PC-9 (cell line): ENCODE measurements around the gene WDR5. TPM values are rescaled to one million over a fixed set of nuclear protein-coding genes. Genes with fewer than 3 reads are reported as not detected.

Source experiments
- BruUV-seq: library from RNA; stranded (reverse); fragments of 400-500 nt; replicated peaks from 2 replicates; lab custom pipeline; 2021; lab: Mats Ljungman, UMichigan
- CTCF ChIA-PET: fragments of 300-600 bp; sonication (Branson Sonifier 250); formaldehyde crosslinking; loops from one replicate; lab custom pipeline; 2022; ENCODE audit warnings: antibody characterized with exemption; lab: Charles Lee
- POLR2A ChIA-PET: fragments of 300-600 bp; sonication (Branson Sonifier 250); formaldehyde crosslinking; loops from one replicate; lab custom pipeline; 2022; ENCODE audit warnings: antibody characterized with exemption; ENCODE audit not compliant: unreplicated experiment; lab: Charles Lee
- DNase-seq, 2 experiments: peaks; one replicate each; pipeline versions ENCODE4 v3.0.0 to v3.0.0-alpha.2; 2015 to 2022; ENCODE audit warnings: mixed read lengths in 1 of 2
- H2AFZ ChIP-seq: fragments of 200-600 bp; sonication (generic); 2 replicates; pipeline ENCODE4 v1.8.1; 2017; ENCODE audit warnings: antibody characterized with exemption
- H3F3A ChIP-seq: fragments of 200-600 bp; sonication (generic); 2 replicates; pipeline ENCODE4 v1.8.1; 2017; ENCODE audit warnings: antibody characterized with exemption, mild to moderate bottlenecking, low read depth; ENCODE audit not compliant: insufficient read depth
- H3K27ac ChIP-seq: fragments of 200-600 bp; sonication (generic); 2 replicates; pipeline ENCODE4 v1.6.1; 2016; ENCODE audit warnings: mixed run types
- H3K27me3 ChIP-seq: fragments of 200-600 bp; sonication (generic); 2 replicates; pipeline ENCODE4 v1.6.1; 2016; ENCODE audit warnings: low read depth, mixed run types; ENCODE audit not compliant: insufficient read depth
- H3K36me3 ChIP-seq: fragments of 200-600 bp; sonication (generic); 2 replicates; pipeline ENCODE4 v1.6.1; 2016; ENCODE audit warnings: low read depth, mixed run types
- H3K4me1 ChIP-seq: fragments of 200-600 bp; sonication (generic); replicated peaks from 2 replicates; pipeline ENCODE4 v1.6.1; 2016; ENCODE audit warnings: mixed run types; ENCODE audit not compliant: insufficient read depth
- H3K4me2 ChIP-seq: fragments of 200-600 bp; sonication (generic); 2 replicates; pipeline ENCODE4 v1.6.1; 2017; ENCODE audit warnings: mixed run types
- H3K4me3 ChIP-seq: fragments of 200-600 bp; sonication (generic); 2 replicates; pipeline ENCODE4 v1.6.1; 2016; ENCODE audit warnings: mixed run types
- H3K79me2 ChIP-seq: fragments of 200-600 bp; sonication (generic); 2 replicates; pipeline ENCODE4 v1.6.1; 2017; ENCODE audit warnings: low read depth, mixed run types
- H3K9me2 ChIP-seq: fragments of 200-600 bp; sonication (generic); 2 replicates; pipeline ENCODE4 v1.8.1; 2017; ENCODE audit warnings: mild to moderate bottlenecking; ENCODE audit not compliant: insufficient read depth
- H3K9me3 ChIP-seq: fragments of 200-600 bp; sonication (generic); 2 replicates; pipeline ENCODE4 v1.8.1; 2016; ENCODE audit warnings: low read depth; ENCODE audit not compliant: insufficient read depth
- H4K20me1 ChIP-seq: fragments of 200-600 bp; sonication (generic); 2 replicates; pipeline ENCODE4 v1.8.1; 2017; ENCODE audit not compliant: insufficient read depth
- CTCF ChIP-seq: fragments of 200-600 bp; sonication (generic); conservative IDR thresholded peaks from 2 replicates; pipeline ENCODE4 v1.6.1; 2017; ENCODE audit warnings: mixed run types, antibody characterized with exemption, mild to moderate bottlenecking, moderate library complexity
- EZH2 ChIP-seq: fragments of 200-600 bp; sonication (generic); IDR thresholded peaks from 2 replicates; pipeline ENCODE4 v1.8.0; 2017; ENCODE audit warnings: antibody characterized with exemption, low read depth
- intact Hi-C: fragments of 100-400 bp; cut with micrococcal nuclease; formaldehyde crosslinking; loops from one replicate; pipeline ENCODE4 v1.10.0; 2022; ENCODE audit not compliant: unreplicated experiment
- total RNA-seq: library from RNA; stranded (reverse); gene quantifications from 2 replicates; pipeline ENCODE4 v1.2.3, GENCODE V29; 2021

Gene WDR5
- total RNA-seq, 1 experiment from 2014 or later = 53.4 TPM

GRCh38 chr9:134167530-134167931 is 31.6 kb downstream of the WDR5 start:
- no TSS peak for BruUV-seq
- Histone ChIP-seq H4K20me1 (no peaks in the 10 kb centered on the region), H2AFZ (no peak overlapping the region), H3K4me3 (no peak overlapping the region), H3K4me2 (no peak overlapping the region), H3K27me3 (no peaks in the 10 kb centered on the region), H3K9me2 (no peaks in the 10 kb centered on the region), H3K27ac (no peak overlapping the region), H3F3A (peaks cover 15% of the 10 kb centered on the region; the same call in 1 of the 2 replicates), H3K4me1 (peaks cover 6% of the 10 kb centered on the region), H3K36me3 (no peaks in the 10 kb centered on the region), H3K79me2 (0 out of 2 replicates have a peak, but pooled peaks cover 6% of the 10 kb centered on the region), H3K9me3 (no peaks in the 10 kb centered on the region)
- DNase-seq = peak in 1 of 2 experiments; percentile 38
- intact Hi-C loops = no loop called here
- POLR2A ChIA-PET = no interaction called here
- TF ChIP-seq EZH2 (no peak), CTCF (no peak)
- CTCF ChIA-PET = no interaction called here

- DNase-seq = no peak
- Histone ChIP-seq H3F3A (peaks cover 7% of the 10 kb centered on the region; the same call in 1 of the 2 replicates), H3K36me3 (no peaks in the 10 kb centered on the region), H3K79me2 (0 out of 2 replicates have a peak, but pooled peaks cover 6% of the 10 kb centered on the region), H3K9me3 (no peaks in the 10 kb centered on the region), H3K9me2 (no peaks in the 10 kb centered on the region), H3K27me3 (no peaks in the 10 kb centered on the region), H4K20me1 (no peaks in the 10 kb centered on the region), H3K4me2 (no peak overlapping the region), H3K27ac (no peak overlapping the region), H3K4me3 (no peak overlapping the region), H3K4me1 (peaks cover 6% of the 10 kb centered on the region), H2AFZ (no peak overlapping the region)
- ChIA-PET POLR2A (no interaction called here), CTCF (interaction anchor here (0.6 to 0.8 kb wide), 3 partner anchors 239 to 388 kb away, joined by 3 to 9 read pairs (median 3); no protein-coding TSS in a partner anchor)
- no TSS peak for BruUV-seq
- TF ChIP-seq CTCF (no peak; the same call in 1 of the 2 replicates), EZH2 (no peak)
- intact Hi-C loops = no loop called here
Observed at GRCh38 chr9:134168757-134169550, 33.1 kb downstream of the WDR5 start.

- no peak overlapping the region for H3K27ac ChIP-seq
- no peaks in the 10 kb centered on the region for H3K9me3 ChIP-seq
- H3K27me3 ChIP-seq = no peaks in the 10 kb centered on the region
- H3K79me2 ChIP-seq = 0 out of 2 replicates have a peak, but pooled peaks cover 6% of the 10 kb centered on the region
- H3K36me3 ChIP-seq = no peaks in the 10 kb centered on the region
- TF ChIP-seq CTCF = no peak
- no peak for TF ChIP-seq EZH2
- H4K20me1 ChIP-seq = no peaks in the 10 kb centered on the region
- no peak overlapping the region for H3K4me2 ChIP-seq
- ChIA-PET CTCF (interaction anchor here (0.6 to 0.7 kb wide), 3 partner anchors 156 to 389 kb away, joined by 3 to 9 read pairs (median 7); no protein-coding TSS in a partner anchor), POLR2A (no interaction called here)
- H3K4me1 ChIP-seq = peaks cover 6% of the 10 kb centered on the region
- no peak overlapping the region for H2AFZ ChIP-seq
- no peak for DNase-seq
- intact Hi-C loops = loop anchor here (1.0 kb wide), 2 partner anchors 242 to 273 kb away; no protein-coding TSS in a partner anchor
- H3K4me3 ChIP-seq = no peak overlapping the region
- BruUV-seq = no TSS peak
- H3F3A ChIP-seq = peaks cover 7% of the 10 kb centered on the region; the same call in 1 of the 2 replicates
- H3K9me2 ChIP-seq = no peaks in the 10 kb centered on the region
Observed at GRCh38 chr9:134169724-134170401, 34.0 kb downstream of the WDR5 start.
